HFFc6 (cell line): ENCODE data around the gene CEACAM4. TPM values are rescaled to one million over a fixed set of nuclear protein-coding genes. Genes with fewer than 3 reads are reported as not detected.

Source experiments
- DNase-seq: peaks from one replicate; pipeline ENCODE4 v3.0.0-alpha.2; 2018
- H3K27ac Mint-ChIP-seq: 2 replicates; pipeline ENCODE4 v1.8.0; 2020; ENCODE audit warnings: mild to moderate bottlenecking, mixed read lengths
- H3K27me3 Mint-ChIP-seq: 2 replicates; pipeline ENCODE4 v1.8.0; 2021; ENCODE audit warnings: mild to moderate bottlenecking, moderate library complexity, mixed read lengths; ENCODE audit not compliant: insufficient read depth
- H3K36me3 Mint-ChIP-seq: 2 replicates; pipeline ENCODE4 v1.8.0; 2021; ENCODE audit warnings: low read depth, mixed read lengths
- H3K4me1 Mint-ChIP-seq: 2 replicates; pipeline ENCODE4 v1.8.0; 2020; ENCODE audit warnings: low read depth, mixed read lengths
- H3K4me3 Mint-ChIP-seq: 2 replicates; pipeline ENCODE4 v1.8.0; 2020; ENCODE audit warnings: mild to moderate bottlenecking, moderate library complexity, mixed read lengths
- H3K9me3 Mint-ChIP-seq: 2 replicates; pipeline ENCODE4 v1.8.0; 2020; ENCODE audit warnings: mild to moderate bottlenecking, mixed read lengths
- long read RNA-seq: library from polyadenylated mRNA; unstranded; transcript quantifications from one replicate; pipeline ENCODE4 v2.0.0, GENCODE V29; 2019
- total RNA-seq, 6 experiments: library from RNA; stranded (reverse); fragmentation: NEBNext Ultra II Directional; extraction: Animal tissue kit (Norgen Biotek cat#: 25700); gene quantifications; 2 replicates in 1 of 6; 3 replicates in 5 of 6; pipeline ENCODE4 v1.2.3, GENCODE V29; 2021
- TF ChIP-seq, protein P1 (sequence below): fragments of 200-600 bp; sonication (generic); IDR thresholded peaks from 2 replicates; pipeline ENCODE4 v1.5.0; 2021; ENCODE audit warnings: antibody characterized with exemption, mild to moderate bottlenecking

CEACAM4 gene
- total RNA-seq: not detected
- long read RNA-seq: 0 reads

DNA sequence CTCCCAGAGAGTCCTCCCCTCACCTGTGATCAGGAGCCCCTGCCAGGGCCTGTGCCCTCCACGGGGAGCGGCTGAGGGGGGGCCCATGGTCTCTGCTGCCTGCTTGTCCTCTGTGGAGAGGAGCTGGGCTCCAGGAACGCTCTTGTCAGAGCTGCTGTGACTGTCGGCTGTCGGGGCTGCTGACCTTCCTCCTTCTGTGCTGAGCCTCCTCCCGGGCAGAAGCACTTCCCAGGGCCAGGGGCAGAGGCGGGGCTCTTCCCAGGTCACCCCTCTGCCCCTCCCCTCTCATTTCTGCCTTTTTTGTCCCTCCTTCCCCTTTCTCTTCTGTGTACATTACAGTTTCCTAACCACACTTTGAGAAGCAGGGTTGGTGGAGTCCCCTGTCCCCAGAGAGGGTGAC is at the start of gene CEACAM4:
CEACAM4 (minus strand) TSS at position 198 of the 400 bp plus-strand sequence; CDS start at position 87, 111 bp downstream.
- Mint-ChIP-seq H3K4me3 (no peak within 1 kb of the TSS), H3K27ac (no peak within 1 kb of the TSS), H3K27me3 (peaks cover 36% of the 10 kb centered on the region), H3K36me3 (no peaks in the 10 kb centered on the region), H3K4me1 (no peaks in the 10 kb centered on the region), H3K9me3 (peaks cover 19% of the 10 kb centered on the region; the same call in 1 of the 2 replicates)
- no peak for DNase-seq
- TF ChIP-seq, protein P1, sequence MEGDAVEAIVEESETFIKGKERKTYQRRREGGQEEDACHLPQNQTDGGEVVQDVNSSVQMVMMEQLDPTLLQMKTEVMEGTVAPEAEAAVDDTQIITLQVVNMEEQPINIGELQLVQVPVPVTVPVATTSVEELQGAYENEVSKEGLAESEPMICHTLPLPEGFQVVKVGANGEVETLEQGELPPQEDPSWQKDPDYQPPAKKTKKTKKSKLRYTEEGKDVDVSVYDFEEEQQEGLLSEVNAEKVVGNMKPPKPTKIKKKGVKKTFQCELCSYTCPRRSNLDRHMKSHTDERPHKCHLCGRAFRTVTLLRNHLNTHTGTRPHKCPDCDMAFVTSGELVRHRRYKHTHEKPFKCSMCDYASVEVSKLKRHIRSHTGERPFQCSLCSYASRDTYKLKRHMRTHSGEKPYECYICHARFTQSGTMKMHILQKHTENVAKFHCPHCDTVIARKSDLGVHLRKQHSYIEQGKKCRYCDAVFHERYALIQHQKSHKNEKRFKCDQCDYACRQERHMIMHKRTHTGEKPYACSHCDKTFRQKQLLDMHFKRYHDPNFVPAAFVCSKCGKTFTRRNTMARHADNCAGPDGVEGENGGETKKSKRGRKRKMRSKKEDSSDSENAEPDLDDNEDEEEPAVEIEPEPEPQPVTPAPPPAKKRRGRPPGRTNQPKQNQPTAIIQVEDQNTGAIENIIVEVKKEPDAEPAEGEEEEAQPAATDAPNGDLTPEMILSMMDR: no peak

GRCh38 chr19:41671486-41671885 is 44.6 kb upstream of the CEACAM4 start:
- Mint-ChIP-seq H3K9me3 (no peaks in the 10 kb centered on the region), H3K36me3 (no peaks in the 10 kb centered on the region), H3K27me3 (peaks cover 12% of the 10 kb centered on the region), H3K27ac (no peak overlapping the region), H3K4me3 (no peak overlapping the region), H3K4me1 (no peaks in the 10 kb centered on the region)
- no peak for DNase-seq
- TF ChIP-seq, protein P1: no peak

- no peak overlapping the region for H3K4me3 Mint-ChIP-seq
- H3K27me3 Mint-ChIP-seq: peaks cover 8% of the 10 kb centered on the region
Observed at GRCh38 chr19:41670755-41671154, 43.9 kb upstream of the CEACAM4 start.

GRCh38 chr19:41668315-41668714 is 41.4 kb upstream of the CEACAM4 start:
- Mint-ChIP-seq H3K4me3 (no peak overlapping the region), H3K9me3 (peaks cover 21% of the 10 kb centered on the region), H3K27me3 (peaks cover 8% of the 10 kb centered on the region), H3K36me3 (peaks cover 9% of the 10 kb centered on the region; the same call in 1 of the 2 replicates), H3K4me1 (no peaks in the 10 kb centered on the region), H3K27ac (no peak overlapping the region)
- TF ChIP-seq, protein P1: no peak
- no peak for DNase-seq

More at GRCh38 chr19:41670755-41671154, 43.9 kb upstream of the CEACAM4 start:
- TF ChIP-seq, protein P1: no peak
- Mint-ChIP-seq H3K27ac (no peak overlapping the region), H3K4me1 (no peaks in the 10 kb centered on the region), H3K9me3 (peaks cover 6% of the 10 kb centered on the region), H3K36me3 (peaks cover 4% of the 10 kb centered on the region; the same call in 1 of the 2 replicates)
- no peak for DNase-seq

DNA sequence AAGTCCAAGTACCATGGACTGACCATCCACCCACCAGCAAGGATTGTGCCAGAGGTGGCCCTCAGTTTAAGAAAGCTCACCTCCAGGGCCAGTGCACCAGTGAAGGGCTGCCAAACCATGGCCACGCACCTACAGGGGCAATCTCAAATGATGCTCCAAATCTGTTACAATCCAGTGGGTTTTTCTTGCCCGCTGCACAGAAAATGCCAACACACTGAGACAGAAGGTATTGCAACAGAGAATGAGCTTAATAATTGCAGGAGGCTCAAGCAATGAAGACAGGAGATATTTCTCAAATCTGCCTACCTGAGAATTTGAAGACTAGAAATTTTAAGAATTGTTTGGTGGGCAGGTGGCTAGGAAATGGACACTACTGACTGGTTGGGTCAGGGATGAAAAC is 39.2 kb upstream of the CEACAM4 start:
- Mint-ChIP-seq H3K36me3 (peaks cover 9% of the 10 kb centered on the region; the same call in 1 of the 2 replicates), H3K4me3 (no peak overlapping the region), H3K27ac (no peak overlapping the region), H3K9me3 (peaks cover 21% of the 10 kb centered on the region), H3K27me3 (peaks cover 7% of the 10 kb centered on the region), H3K4me1 (no peaks in the 10 kb centered on the region)
- TF ChIP-seq, protein P1: no peak
- DNase-seq: no peak
